CD14-positive monocyte (primary cell): ENCODE results near the gene SPAST. TPM values are rescaled to one million over a fixed set of nuclear protein-coding genes. Genes with fewer than 3 reads are reported as not detected.
"Not testable (repeated sequence)": the region's sequence is repeated elsewhere in the genome, so short reads cannot be mapped to it uniquely, and the experiment has no call there.

Experiments
- DNase-seq, 3 donors: peaks; one replicate each; pipeline ENCODE4 v3.0.0-alpha.2; 2011 to 2022
- H2AFZ ChIP-seq: 2 replicates; pipeline ENCODE4 v1.6.0; 2012; ENCODE audit warnings: mild to moderate bottlenecking, low read depth, low read length, inconsistent platforms; ENCODE audit not compliant: insufficient read depth, poor library complexity, severe bottlenecking
- H3K27ac ChIP-seq, 2 donors: 1 replicate in 1 of 2; 2 replicates in 1 of 2; pipeline ENCODE4 v1.5.1; 2012 to 2013; ENCODE audit warnings: low read length in 2 of 2, control low read depth in 1 of 2, inconsistent platforms in 1 of 2, low read depth in 1 of 2, mild to moderate bottlenecking in 1 of 2
- H3K27me3 ChIP-seq, 2 donors: one replicate each; pipeline versions ENCODE4 v1.6.0 to v1.6.1; 2011 to 2013; ENCODE audit warnings: low read length in 2 of 2; ENCODE audit not compliant: control insufficient read depth in 2 of 2, insufficient read depth in 2 of 2
- H3K36me3 ChIP-seq, 2 donors: replicated peaks in 1 of 2; 1 replicate in 1 of 2; 2 replicates in 1 of 2; pipeline versions ENCODE4 v1.5.1 to v1.6.1; 2012 to 2013; ENCODE audit warnings: low read length in 2 of 2, control low read depth in 1 of 2, inconsistent platforms in 1 of 2, mild to moderate bottlenecking in 1 of 2; ENCODE audit not compliant: insufficient read depth in 2 of 2, control insufficient read depth in 1 of 2
- H3K4me1 ChIP-seq, 2 donors: 1 replicate in 1 of 2; 2 replicates in 1 of 2; pipeline versions ENCODE4 v1.5.1 to v1.6.1; 2012 to 2013; ENCODE audit warnings: low read length in 2 of 2, control low read depth in 1 of 2, inconsistent platforms in 1 of 2, mild to moderate bottlenecking in 1 of 2, moderate library complexity in 1 of 2; ENCODE audit not compliant: insufficient read depth in 2 of 2, control insufficient read depth in 1 of 2
- H3K4me2 ChIP-seq: replicated peaks from 2 replicates; pipeline ENCODE3; 2012; ENCODE audit warnings: low read length, moderate library complexity, mild to moderate bottlenecking; ENCODE audit not compliant: poor library complexity, severe bottlenecking; ENCODE audit errors: extremely low read depth
- H3K4me3 ChIP-seq, 3 experiments: fragments of 200-600 bp in 1 of 3; sonication (generic) in 1 of 3; replicated peaks in 1 of 3; 1 replicate in 2 of 3; 2 replicates in 1 of 3; pipeline ENCODE4 v1.5.1; 2011 to 2013; ENCODE audit warnings: low read length in 3 of 3, mild to moderate bottlenecking in 3 of 3, control low read depth in 2 of 3, low read depth in 2 of 3, inconsistent platforms in 1 of 3, moderate library complexity in 1 of 3
- H3K79me2 ChIP-seq: 2 replicates; pipeline ENCODE4 v1.6.0; 2012; ENCODE audit warnings: mild to moderate bottlenecking, control low read depth, inconsistent platforms, low read length, moderate library complexity; ENCODE audit not compliant: insufficient read depth
- H3K9ac ChIP-seq: 2 replicates; pipeline ENCODE4 v1.6.0; 2017; ENCODE audit warnings: low read length, mild to moderate bottlenecking; ENCODE audit not compliant: insufficient read depth, poor library complexity, severe bottlenecking
- H3K9me3 ChIP-seq, 2 donors: replicated peaks in 1 of 2; 1 replicate in 1 of 2; 2 replicates in 1 of 2; pipeline versions ENCODE4 v1.5.1 to v1.6.1; 2012 to 2013; ENCODE audit warnings: low read length in 2 of 2, control low read depth in 1 of 2; ENCODE audit not compliant: control insufficient read depth in 1 of 2, insufficient read depth in 1 of 2
- H4K20me1 ChIP-seq: 2 replicates; pipeline ENCODE4 v1.6.0; 2012; ENCODE audit warnings: mild to moderate bottlenecking, low read length, control low read depth, moderate library complexity; ENCODE audit not compliant: insufficient read depth
- H3K27ac Mint-ChIP-seq, 7 donors: one replicate each; pipeline ENCODE4 v1.8.0; 2020; ENCODE audit warnings: mild to moderate bottlenecking in 7 of 7, mixed read lengths in 7 of 7, moderate library complexity in 6 of 7, inconsistent platforms in 2 of 7
- H3K27me3 Mint-ChIP-seq, 3 donors: one replicate each; pipeline ENCODE4 v1.8.0; 2021 to 2022; ENCODE audit warnings: low read depth in 3 of 3, mild to moderate bottlenecking in 3 of 3, mixed read lengths in 3 of 3, moderate library complexity in 3 of 3, inconsistent platforms in 1 of 3
- H3K36me3 Mint-ChIP-seq, 2 donors: one replicate each; pipeline ENCODE4 v1.8.0; 2020; ENCODE audit warnings: mixed read lengths in 2 of 2, inconsistent platforms in 1 of 2, mild to moderate bottlenecking in 1 of 2
- H3K4me1 Mint-ChIP-seq: one replicate; pipeline ENCODE4 v1.8.0; 2020; ENCODE audit warnings: mild to moderate bottlenecking, mixed read lengths
- H3K4me3 Mint-ChIP-seq, 2 donors: one replicate each; pipeline ENCODE4 v1.8.0; 2020; ENCODE audit warnings: mild to moderate bottlenecking in 2 of 2, mixed read lengths in 2 of 2, moderate library complexity in 1 of 2
- H3K9me3 Mint-ChIP-seq, 7 donors: one replicate each; pipeline ENCODE4 v1.8.0; 2020 to 2022; ENCODE audit warnings: mixed read lengths in 7 of 7, mild to moderate bottlenecking in 6 of 7, moderate library complexity in 6 of 7, inconsistent platforms in 2 of 7
- CTCF ChIP-seq: fragments of 200-600 bp; IDR thresholded peaks from one replicate; pipeline ENCODE4 v1.8.0; 2022; ENCODE audit warnings: antibody characterized with exemption, mild to moderate bottlenecking
- WGBS: methylation state at CpG from one replicate; pipeline ENCODE4 v1.1.5; 2013; ENCODE audit warnings: missing lambda C conversion rate; ENCODE audit not compliant: insufficient coverage; 5-methylcytosine and 5-hydroxymethylcytosine counted together
- intact Hi-C, 2 donors: fragments of 100-400 bp; cut with micrococcal nuclease; formaldehyde crosslinking; loops; one replicate each; pipeline versions ENCODE4 v1.15.0 to v1.15.1; 2023
- polyA plus RNA-seq, 3 donors: library from polyadenylated mRNA; depleted of rRNA in 1 of 3; unstranded in 2 of 3; stranded (reverse) in 1 of 3; fragments of 300-500 nt in 2 of 3; fragments of >200 nt in 1 of 3; fragmentation: Illumina TruSeq in 2 of 3; gene quantifications; 1 replicate in 2 of 3; 2 replicates in 1 of 3; pipeline ENCODE4 v1.2.3, GENCODE V29; 2012 to 2021

Gene SPAST
- polyA plus RNA-seq, 3 donors = 10.4 to 17.4 (median 14.0) TPM

- H3K9me3 ChIP-seq = no peaks in the 10 kb centered on the region
- no peak for DNase-seq
- TF ChIP-seq CTCF = no peak
- H3K36me3 ChIP-seq = peaks cover 37 to 61% of the 10 kb centered on the region in 2 donors
- H4K20me1 ChIP-seq = no peaks in the 10 kb centered on the region
- H3K27ac ChIP-seq = peak overlapping the region in 1 of 2 donors; percentile 34
- no CpG with 5 or more reads among the region's 4 CpGs for WGBS
- intact Hi-C loops = loop anchor here in 1 of 2 donors (10.0 kb wide), 1 partner anchor 71 kb away; the partner anchor contains the start of gene SPAST
- H3K36me3 Mint-ChIP-seq = peaks cover 47 to 70% of the 10 kb centered on the region in 2 donors
- no peak overlapping the region for H2AFZ ChIP-seq
- peaks cover 4 to 6% of the 10 kb centered on the region in 2 donors for H3K4me1 ChIP-seq
- H3K79me2 ChIP-seq = peaks cover 14% of the 10 kb centered on the region
- H3K27me3 Mint-ChIP-seq = peaks cover 0 to 2% (median 1%) of the 10 kb centered on the region in 3 donors
- H3K9me3 Mint-ChIP-seq = peaks cover 0 to 3% (median 0%) of the 10 kb centered on the region in 7 donors
- H3K4me1 Mint-ChIP-seq = peaks cover 3% of the 10 kb centered on the region
- H3K4me3 ChIP-seq = no peak overlapping the region
- H3K27ac Mint-ChIP-seq = no peak overlapping the region
- H3K9ac ChIP-seq = no peak overlapping the region
- H3K4me2 ChIP-seq = no peak overlapping the region
- no peaks in the 10 kb centered on the region for H3K27me3 ChIP-seq
- H3K4me3 Mint-ChIP-seq = no peak overlapping the region
Measured at GRCh38 chr2:32136097-32136496, 72.7 kb downstream of the SPAST start.

GRCh38 chr2:32151544-32151943, 88.2 kb downstream of the SPAST start:
- H3K4me3 Mint-ChIP-seq, H3K27me3 Mint-ChIP-seq, intact Hi-C loops, H3K27me3 ChIP-seq, H3K4me2 ChIP-seq, H3K27ac Mint-ChIP-seq, H3K9me3 ChIP-seq, H3K4me1 Mint-ChIP-seq, H3K4me1 ChIP-seq, H3K79me2 ChIP-seq, DNase-seq, H3K4me3 ChIP-seq, H3K9ac ChIP-seq, H2AFZ ChIP-seq, H4K20me1 ChIP-seq, H3K27ac ChIP-seq, H3K9me3 Mint-ChIP-seq: not testable (repeated sequence)
- 100% methylated on average over 7 of the region's 14 CpGs for WGBS
- peaks cover 40 to 65% of the 10 kb centered on the region in 2 donors for H3K36me3 Mint-ChIP-seq
- H3K36me3 ChIP-seq = peaks cover 32 to 89% of the 10 kb centered on the region in 2 donors
